GM23338 (cell line): ENCODE results near the gene LRIG3. TPM values are rescaled to one million over a fixed set of nuclear protein-coding genes. Genes with fewer than 3 reads are reported as not detected.

Source experiments
- ATAC-seq: fragments of 200-7000 bp; cut with Tn5 transposase; 3 replicates; pipeline ENCODE4 v1.9.1; 2020
- DNase-seq: peaks from one replicate; pipeline ENCODE4 v3.0.0-alpha.2; 2015; ENCODE audit warnings: low spot score
- H2AFZ ChIP-seq: fragments of 200-600 bp; sonication (generic); 2 replicates; pipeline ENCODE4 v1.8.0; 2016; ENCODE audit warnings: antibody characterized with exemption, mild to moderate bottlenecking, moderate library complexity
- H3F3A ChIP-seq: fragments of 200-600 bp; sonication (generic); replicated peaks from 2 replicates; pipeline ENCODE4 v1.8.0; 2017; ENCODE audit warnings: antibody characterized with exemption, mixed run types, low read depth
- H3K27ac ChIP-seq: fragments of 200-600 bp; sonication (generic); 2 replicates; pipeline ENCODE4 v1.6.1; 2016; ENCODE audit warnings: low read depth
- H3K27me3 ChIP-seq: fragments of 200-600 bp; sonication (generic); 2 replicates; pipeline ENCODE4 v1.8.0; 2016; ENCODE audit warnings: mild to moderate bottlenecking, mixed run types, moderate library complexity; ENCODE audit not compliant: insufficient read depth
- H3K36me3 ChIP-seq: fragments of 200-600 bp; sonication (generic); 2 replicates; pipeline ENCODE4 v1.8.0; 2016; ENCODE audit warnings: mild to moderate bottlenecking; ENCODE audit not compliant: insufficient read depth
- H3K4me1 ChIP-seq: fragments of 200-600 bp; sonication (generic); 2 replicates; pipeline ENCODE4 v1.8.0; 2016; ENCODE audit warnings: mild to moderate bottlenecking, moderate library complexity; ENCODE audit not compliant: insufficient read depth
- H3K4me2 ChIP-seq: fragments of 200-600 bp; sonication (generic); 2 replicates; pipeline ENCODE4 v1.7.1; 2017; ENCODE audit warnings: mixed run types
- H3K4me3 ChIP-seq: fragments of 200-600 bp; sonication (generic); 2 replicates; pipeline ENCODE4 v1.6.1; 2016; ENCODE audit warnings: mixed run types
- H3K79me2 ChIP-seq: fragments of 200-600 bp; sonication (generic); replicated peaks from 2 replicates; pipeline ENCODE4 v1.8.0; 2017; ENCODE audit warnings: mild to moderate bottlenecking; ENCODE audit not compliant: insufficient read depth
- H3K9me2 ChIP-seq: fragments of 200-600 bp; sonication (generic); 2 replicates; pipeline ENCODE4 v1.8.0; 2017; ENCODE audit not compliant: insufficient read depth
- H4K20me1 ChIP-seq: fragments of 200-600 bp; sonication (generic); replicated peaks from 2 replicates; pipeline ENCODE4 v1.8.0; 2017; ENCODE audit warnings: mild to moderate bottlenecking; ENCODE audit not compliant: insufficient read depth
- H3K27ac Mint-ChIP-seq: 2 replicates; pipeline ENCODE4 v1.8.0; 2020; ENCODE audit warnings: inconsistent platforms, mild to moderate bottlenecking, moderate library complexity, mixed read lengths
- H3K27me3 Mint-ChIP-seq: 3 replicates; pipeline ENCODE4 v1.8.0; 2022; ENCODE audit warnings: low read depth, mild to moderate bottlenecking, moderate library complexity, mixed read lengths, inconsistent platforms; ENCODE audit not compliant: insufficient read depth, poor library complexity
- H3K36me3 Mint-ChIP-seq: 3 replicates; pipeline ENCODE4 v1.8.0; 2021; ENCODE audit warnings: low read depth, mild to moderate bottlenecking, inconsistent platforms, moderate library complexity, mixed read lengths
- H3K4me1 Mint-ChIP-seq: 3 replicates; pipeline ENCODE4 v1.8.0; 2020; ENCODE audit warnings: mild to moderate bottlenecking, inconsistent platforms, mixed read lengths
- H3K4me3 Mint-ChIP-seq: 3 replicates; pipeline ENCODE4 v1.8.0; 2021; ENCODE audit warnings: moderate library complexity, mild to moderate bottlenecking, inconsistent platforms, mixed read lengths
- H3K9me3 Mint-ChIP-seq: 3 replicates; pipeline ENCODE4 v1.8.0; 2020; ENCODE audit warnings: moderate library complexity, mild to moderate bottlenecking, inconsistent platforms, mixed read lengths
- CREB1 ChIP-seq: fragments of 250-450 bp; sonication (Bioruptor Pico); IDR thresholded peaks from 2 replicates; pipeline ENCODE4 v1.5.0; 2020; ENCODE audit warnings: low read depth, mild to moderate bottlenecking, moderate library complexity
- EZH2 ChIP-seq: fragments of 200-600 bp; sonication (generic); IDR thresholded peaks from one replicate; pipeline ENCODE4 v1.8.0; 2017; ENCODE audit warnings: antibody characterized with exemption, mild to moderate bottlenecking, low read depth; ENCODE audit not compliant: unreplicated experiment
- EZH2phosphoT487 ChIP-seq: fragments of 200-600 bp; sonication (generic); IDR thresholded peaks from one replicate; pipeline ENCODE4 v1.8.1; 2018; ENCODE audit warnings: antibody characterized with exemption; ENCODE audit not compliant: unreplicated experiment
- JUNB ChIP-seq: IDR thresholded peaks from one replicate; pipeline ENCODE4 v1.6.1; 2016; ENCODE audit warnings: antibody characterized with exemption; ENCODE audit not compliant: unreplicated experiment
- NANOG ChIP-seq: IDR thresholded peaks from 2 replicates; pipeline ENCODE4 v1.6.1; 2016; ENCODE audit warnings: antibody characterized with exemption, borderline replicate concordance
- POLR2AphosphoS5 ChIP-seq: IDR thresholded peaks from 2 replicates; pipeline ENCODE4 v1.6.1; 2016; ENCODE audit warnings: antibody characterized with exemption, low read depth
- STAT1 ChIP-seq: IDR thresholded peaks from one replicate; pipeline ENCODE4 v1.6.1; 2016; ENCODE audit warnings: antibody characterized with exemption; ENCODE audit not compliant: unreplicated experiment
- ZNF331 ChIP-seq: fragments of 250-450 bp; sonication (Bioruptor Pico); IDR thresholded peaks from 2 replicates; pipeline ENCODE4 v1.5.0; 2020; ENCODE audit warnings: low read depth, mild to moderate bottlenecking, moderate library complexity
- polyA plus RNA-seq: library from polyadenylated mRNA; unstranded; fragments of >200 nt; fragmentation: Nextera tagmentation; extraction: Ambion mirVana; gene quantifications from 2 replicates; pipeline ENCODE4 v1.2.1, GENCODE V29; 2016
- total RNA-seq: library from RNA; depleted of rRNA; stranded (reverse); fragments of >200 nt; shearing (Covaris generic); gene quantifications from 2 replicates; pipeline ENCODE4 v1.2.3, GENCODE V29; 2014
- TF ChIP-seq, protein P1 (sequence below): fragments of 250-450 bp; sonication (Bioruptor Pico); IDR thresholded peaks from 2 replicates; pipeline ENCODE4 v1.5.0; 2020; ENCODE audit warnings: mild to moderate bottlenecking, moderate library complexity
- TF ChIP-seq, protein P2 (sequence below): IDR thresholded peaks from one replicate; pipeline ENCODE4 v1.6.1; 2018; ENCODE audit warnings: antibody characterized with exemption; ENCODE audit not compliant: unreplicated experiment
- TF ChIP-seq, protein P3 (sequence below): IDR thresholded peaks from 2 replicates; pipeline ENCODE4 v1.6.1; 2016; ENCODE audit warnings: antibody characterized with exemption

LRIG3 gene
- total and polyA plus RNA-seq, 2 experiments from 2014 or later, result 1.6 to 7.5 TPM

DNA sequence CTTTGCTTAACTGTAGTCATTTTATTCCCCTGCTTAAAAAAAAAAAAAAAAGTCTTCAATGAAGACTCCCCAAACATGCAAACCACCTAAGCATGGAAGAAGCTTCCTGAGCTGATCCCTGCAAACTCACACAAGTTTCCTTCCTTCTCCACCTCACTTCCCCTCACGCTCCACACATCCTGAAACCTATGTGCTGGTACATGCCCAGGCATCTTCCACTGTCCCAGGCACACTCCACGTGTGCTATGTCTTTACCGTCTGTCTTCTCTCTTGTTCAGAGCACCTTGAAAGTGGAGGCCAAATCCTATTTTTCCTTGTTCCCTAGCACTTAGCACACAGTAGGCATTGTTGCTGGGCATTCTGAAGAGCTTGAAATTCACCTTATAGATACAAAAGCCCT lies 13.4 kb downstream of the LRIG3 start:
- DNase-seq, result no peak
- Mint-ChIP-seq H3K36me3 (peaks cover 32% of the 10 kb centered on the region), H3K27me3 (peaks cover 5% of the 10 kb centered on the region), H3K4me3 (no peak overlapping the region), H3K27ac (peak overlapping the region; percentile 43; the same call in 1 of the 2 replicates), H3K4me1 (peaks cover 10% of the 10 kb centered on the region), H3K9me3 (peaks cover 5% of the 10 kb centered on the region; the same call in 1 of the 3 replicates)
- Histone ChIP-seq H3K27ac (no peak overlapping the region), H3K27me3 (no peaks in the 10 kb centered on the region), H3F3A (no peaks in the 10 kb centered on the region), H3K4me2 (no peak overlapping the region), H3K4me1 (no peaks in the 10 kb centered on the region), H4K20me1 (peaks cover 6% of the 10 kb centered on the region; the same call in 1 of the 2 replicates), H2AFZ (no peak overlapping the region), H3K36me3 (no peaks in the 10 kb centered on the region), H3K9me2 (no peaks in the 10 kb centered on the region), H3K79me2 (no peaks in the 10 kb centered on the region), H3K4me3 (no peak overlapping the region)
- no peak for TF ChIP-seq EZH2
- TF ChIP-seq, protein P1, sequence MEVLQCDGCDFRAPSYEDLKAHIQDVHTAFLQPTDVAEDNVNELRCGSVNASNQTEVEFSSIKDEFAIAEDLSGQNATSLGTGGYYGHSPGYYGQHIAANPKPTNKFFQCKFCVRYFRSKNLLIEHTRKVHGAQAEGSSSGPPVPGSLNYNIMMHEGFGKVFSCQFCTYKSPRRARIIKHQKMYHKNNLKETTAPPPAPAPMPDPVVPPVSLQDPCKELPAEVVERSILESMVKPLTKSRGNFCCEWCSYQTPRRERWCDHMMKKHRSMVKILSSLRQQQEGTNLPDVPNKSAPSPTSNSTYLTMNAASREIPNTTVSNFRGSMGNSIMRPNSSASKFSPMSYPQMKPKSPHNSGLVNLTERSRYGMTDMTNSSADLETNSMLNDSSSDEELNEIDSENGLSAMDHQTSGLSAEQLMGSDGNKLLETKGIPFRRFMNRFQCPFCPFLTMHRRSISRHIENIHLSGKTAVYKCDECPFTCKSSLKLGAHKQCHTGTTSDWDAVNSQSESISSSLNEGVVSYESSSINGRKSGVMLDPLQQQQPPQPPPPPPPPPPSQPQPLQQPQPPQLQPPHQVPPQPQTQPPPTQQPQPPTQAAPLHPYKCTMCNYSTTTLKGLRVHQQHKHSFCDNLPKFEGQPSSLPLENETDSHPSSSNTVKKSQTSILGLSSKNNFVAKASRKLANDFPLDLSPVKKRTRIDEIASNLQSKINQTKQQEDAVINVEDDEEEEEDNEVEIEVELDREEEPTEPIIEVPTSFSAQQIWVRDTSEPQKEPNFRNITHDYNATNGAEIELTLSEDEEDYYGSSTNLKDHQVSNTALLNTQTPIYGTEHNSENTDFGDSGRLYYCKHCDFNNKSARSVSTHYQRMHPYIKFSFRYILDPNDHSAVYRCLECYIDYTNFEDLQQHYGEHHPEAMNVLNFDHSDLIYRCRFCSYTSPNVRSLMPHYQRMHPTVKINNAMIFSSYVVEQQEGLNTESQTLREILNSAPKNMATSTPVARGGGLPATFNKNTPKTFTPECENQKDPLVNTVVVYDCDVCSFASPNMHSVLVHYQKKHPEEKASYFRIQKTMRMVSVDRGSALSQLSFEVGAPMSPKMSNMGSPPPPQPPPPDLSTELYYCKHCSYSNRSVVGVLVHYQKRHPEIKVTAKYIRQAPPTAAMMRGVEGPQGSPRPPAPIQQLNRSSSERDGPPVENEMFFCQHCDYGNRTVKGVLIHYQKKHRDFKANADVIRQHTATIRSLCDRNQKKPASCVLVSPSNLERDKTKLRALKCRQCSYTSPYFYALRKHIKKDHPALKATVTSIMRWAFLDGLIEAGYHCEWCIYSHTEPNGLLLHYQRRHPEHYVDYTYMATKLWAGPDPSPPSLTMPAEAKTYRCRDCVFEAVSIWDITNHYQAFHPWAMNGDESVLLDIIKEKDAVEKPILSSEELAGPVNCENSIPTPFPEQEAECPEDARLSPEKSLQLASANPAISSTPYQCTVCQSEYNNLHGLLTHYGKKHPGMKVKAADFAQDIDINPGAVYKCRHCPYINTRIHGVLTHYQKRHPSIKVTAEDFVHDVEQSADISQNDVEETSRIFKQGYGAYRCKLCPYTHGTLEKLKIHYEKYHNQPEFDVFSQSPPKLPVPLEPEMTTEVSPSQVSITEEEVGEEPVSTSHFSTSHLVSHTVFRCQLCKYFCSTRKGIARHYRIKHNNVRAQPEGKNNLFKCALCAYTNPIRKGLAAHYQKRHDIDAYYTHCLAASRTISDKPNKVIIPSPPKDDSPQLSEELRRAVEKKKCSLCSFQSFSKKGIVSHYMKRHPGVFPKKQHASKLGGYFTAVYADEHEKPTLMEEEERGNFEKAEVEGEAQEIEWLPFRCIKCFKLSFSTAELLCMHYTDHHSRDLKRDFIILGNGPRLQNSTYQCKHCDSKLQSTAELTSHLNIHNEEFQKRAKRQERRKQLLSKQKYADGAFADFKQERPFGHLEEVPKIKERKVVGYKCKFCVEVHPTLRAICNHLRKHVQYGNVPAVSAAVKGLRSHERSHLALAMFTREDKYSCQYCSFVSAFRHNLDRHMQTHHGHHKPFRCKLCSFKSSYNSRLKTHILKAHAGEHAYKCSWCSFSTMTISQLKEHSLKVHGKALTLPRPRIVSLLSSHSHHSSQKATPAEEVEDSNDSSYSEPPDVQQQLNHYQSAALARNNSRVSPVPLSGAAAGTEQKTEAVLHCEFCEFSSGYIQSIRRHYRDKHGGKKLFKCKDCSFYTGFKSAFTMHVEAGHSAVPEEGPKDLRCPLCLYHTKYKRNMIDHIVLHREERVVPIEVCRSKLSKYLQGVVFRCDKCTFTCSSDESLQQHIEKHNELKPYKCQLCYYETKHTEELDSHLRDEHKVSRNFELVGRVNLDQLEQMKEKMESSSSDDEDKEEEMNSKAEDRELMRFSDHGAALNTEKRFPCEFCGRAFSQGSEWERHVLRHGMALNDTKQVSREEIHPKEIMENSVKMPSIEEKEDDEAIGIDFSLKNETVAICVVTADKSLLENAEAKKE, result no peak
- TF ChIP-seq CREB1 (CRISPR knock-in tag), result no peak
- TF ChIP-seq, protein P2, sequence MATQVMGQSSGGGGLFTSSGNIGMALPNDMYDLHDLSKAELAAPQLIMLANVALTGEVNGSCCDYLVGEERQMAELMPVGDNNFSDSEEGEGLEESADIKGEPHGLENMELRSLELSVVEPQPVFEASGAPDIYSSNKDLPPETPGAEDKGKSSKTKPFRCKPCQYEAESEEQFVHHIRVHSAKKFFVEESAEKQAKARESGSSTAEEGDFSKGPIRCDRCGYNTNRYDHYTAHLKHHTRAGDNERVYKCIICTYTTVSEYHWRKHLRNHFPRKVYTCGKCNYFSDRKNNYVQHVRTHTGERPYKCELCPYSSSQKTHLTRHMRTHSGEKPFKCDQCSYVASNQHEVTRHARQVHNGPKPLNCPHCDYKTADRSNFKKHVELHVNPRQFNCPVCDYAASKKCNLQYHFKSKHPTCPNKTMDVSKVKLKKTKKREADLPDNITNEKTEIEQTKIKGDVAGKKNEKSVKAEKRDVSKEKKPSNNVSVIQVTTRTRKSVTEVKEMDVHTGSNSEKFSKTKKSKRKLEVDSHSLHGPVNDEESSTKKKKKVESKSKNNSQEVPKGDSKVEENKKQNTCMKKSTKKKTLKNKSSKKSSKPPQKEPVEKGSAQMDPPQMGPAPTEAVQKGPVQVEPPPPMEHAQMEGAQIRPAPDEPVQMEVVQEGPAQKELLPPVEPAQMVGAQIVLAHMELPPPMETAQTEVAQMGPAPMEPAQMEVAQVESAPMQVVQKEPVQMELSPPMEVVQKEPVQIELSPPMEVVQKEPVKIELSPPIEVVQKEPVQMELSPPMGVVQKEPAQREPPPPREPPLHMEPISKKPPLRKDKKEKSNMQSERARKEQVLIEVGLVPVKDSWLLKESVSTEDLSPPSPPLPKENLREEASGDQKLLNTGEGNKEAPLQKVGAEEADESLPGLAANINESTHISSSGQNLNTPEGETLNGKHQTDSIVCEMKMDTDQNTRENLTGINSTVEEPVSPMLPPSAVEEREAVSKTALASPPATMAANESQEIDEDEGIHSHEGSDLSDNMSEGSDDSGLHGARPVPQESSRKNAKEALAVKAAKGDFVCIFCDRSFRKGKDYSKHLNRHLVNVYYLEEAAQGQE, result no peak
- TF ChIP-seq NANOG, result no peak
- TF ChIP-seq JUNB, result no peak
- TF ChIP-seq EZH2phosphoT487, result no peak
- no peak for TF ChIP-seq POLR2AphosphoS5
- no peak for TF ChIP-seq ZNF331 (CRISPR knock-in tag)
- TF ChIP-seq STAT1, result no peak
- TF ChIP-seq, protein P3, sequence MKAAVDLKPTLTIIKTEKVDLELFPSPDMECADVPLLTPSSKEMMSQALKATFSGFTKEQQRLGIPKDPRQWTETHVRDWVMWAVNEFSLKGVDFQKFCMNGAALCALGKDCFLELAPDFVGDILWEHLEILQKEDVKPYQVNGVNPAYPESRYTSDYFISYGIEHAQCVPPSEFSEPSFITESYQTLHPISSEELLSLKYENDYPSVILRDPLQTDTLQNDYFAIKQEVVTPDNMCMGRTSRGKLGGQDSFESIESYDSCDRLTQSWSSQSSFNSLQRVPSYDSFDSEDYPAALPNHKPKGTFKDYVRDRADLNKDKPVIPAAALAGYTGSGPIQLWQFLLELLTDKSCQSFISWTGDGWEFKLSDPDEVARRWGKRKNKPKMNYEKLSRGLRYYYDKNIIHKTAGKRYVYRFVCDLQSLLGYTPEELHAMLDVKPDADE, result no peak
- ATAC-seq, result no peak
